ENCODE results near the gene ADGRL3.

GRCh38 chr4:61734409-61734808 lies 534.3 kb downstream of the ADGRL3 start:
- no peak for TF ChIP-seq CTCF (IDR thresholded peaks at IDR 0.05; ENCODE audit: borderline replicate concordance, extremely low read depth, low read length, poor library complexity, severe bottlenecking)
- TF ChIP-seq EZH2 (IDR thresholded peaks at IDR 0.05; ENCODE audit: borderline replicate concordance, low read depth, low read length, severe bottlenecking) = no peak
